ENCODE measurements around the gene L3MBTL4. TPM values are rescaled to one million over a fixed set of nuclear protein-coding genes. Genes with fewer than 3 reads are reported as not detected.

L3MBTL4 gene
- total and polyA plus RNA-seq, 10 of the 15 experiments (the other 5 are each of a cell fraction or from before 2014, with no cell fraction given) = 1.3 to 8.7 (median 3.8) TPM

GRCh38 chr18:6428851-6429395 lies 14.2 kb upstream of the L3MBTL4 start:
- in situ Hi-C loops (cut with MboI) = no loop called here
- ChIA-PET RAD21 (ENCODE audit: unreplicated experiment) (no interaction called here), SMC1A (ENCODE audit: uncharacterized antibody, unreplicated experiment) (no interaction called here), CTCF (no interaction called here), POLR2A (no interaction called here)
- no peak overlapping the region for H2AFZ ChIP-seq (ENCODE audit: control insufficient read depth, low read depth, low read length)
- intact Hi-C loops (cut with micrococcal nuclease; ENCODE audit: unreplicated experiment) = no loop called here
- no peaks in the 10 kb centered on the region for H3K9me3 ChIP-seq (replicated peaks; ENCODE audit: control insufficient read depth, insufficient read depth, low read length)
- H3K4me2 ChIP-seq (ENCODE audit: control insufficient read depth, insufficient read depth) = no peak overlapping the region
- BruUV-seq (replicated peaks) = no TSS peak
- no peaks in the 10 kb centered on the region for H4K20me1 ChIP-seq (ENCODE audit: control insufficient read depth, insufficient read depth)
- H3K36me3 ChIP-seq (ENCODE audit: control insufficient read depth in 2 of 2, insufficient read depth in 2 of 2, low read length in 1 of 2) = no peaks in the 10 kb centered on the region
- no peak overlapping the region for H3K4me3 ChIP-seq
- no peak overlapping the region for H3K9ac ChIP-seq (ENCODE audit: control insufficient read depth, insufficient read depth, low read length)
- no peaks in the 10 kb centered on the region for H3K27me3 ChIP-seq (replicated peaks in 1 of 2; ENCODE audit: control insufficient read depth in 2 of 2, insufficient read depth in 2 of 2, low read length in 1 of 2)
- no peaks in the 10 kb centered on the region for H3K79me2 ChIP-seq (ENCODE audit: control insufficient read depth, insufficient read depth, low read length)
- H3K4me1 ChIP-seq (ENCODE audit: control insufficient read depth, insufficient read depth, low read length) = peaks cover 3% of the 10 kb centered on the region
- H3K27ac ChIP-seq (ENCODE audit: control insufficient read depth, insufficient read depth) = no peak overlapping the region
- no peak for ATAC-seq
- no peak for FAIRE-seq
- TF ChIP-seq PAX5 (IDR thresholded peaks at IDR 0.05; ENCODE audit: borderline replicate concordance, low read depth, low read length) (no peak), TCF3 (IDR thresholded peaks at IDR 0.05; ENCODE audit: borderline replicate concordance, insufficient read depth, low read depth, low read length) (no peak), BMI1 (IDR thresholded peaks at IDR 0.05; ENCODE audit: borderline replicate concordance) (no peak), BRCA1 (IDR thresholded peaks at IDR 0.05; ENCODE audit: low read depth, low read length) (no peak), HCFC1 (IDR thresholded peaks at IDR 0.05; ENCODE audit: low read length) (no peak)
- no peak for DNase-seq (ENCODE audit: low read depth, low spot score)
- WGBS (ENCODE audit: insufficient coverage, insufficient replicate concordance, low lambda C conversion rate, missing lambda C conversion rate) = 0% methylated on average over 3 of the region's 3 CpGs

GRCh38 chr18:6427286-6427685 lies 12.6 kb upstream of the L3MBTL4 start:
- Histone ChIP-seq H3K9me3 (replicated peaks; ENCODE audit: control insufficient read depth, insufficient read depth, low read length) (no peaks in the 10 kb centered on the region), H3K4me2 (ENCODE audit: control insufficient read depth, insufficient read depth) (no peak overlapping the region), H3K4me3 (no peak overlapping the region), H4K20me1 (ENCODE audit: control insufficient read depth, insufficient read depth) (no peaks in the 10 kb centered on the region), H3K27me3 (replicated peaks in 1 of 2; ENCODE audit: control insufficient read depth in 2 of 2, insufficient read depth in 2 of 2, low read length in 1 of 2) (no peaks in the 10 kb centered on the region), H3K79me2 (ENCODE audit: control insufficient read depth, insufficient read depth, low read length) (no peaks in the 10 kb centered on the region), H3K4me1 (ENCODE audit: control insufficient read depth, insufficient read depth, low read length) (peaks cover 3% of the 10 kb centered on the region), H3K27ac (ENCODE audit: control insufficient read depth, insufficient read depth) (no peak overlapping the region), H3K36me3 (ENCODE audit: control insufficient read depth in 2 of 2, insufficient read depth in 2 of 2, low read length in 1 of 2) (no peaks in the 10 kb centered on the region), H2AFZ (ENCODE audit: control insufficient read depth, low read depth, low read length) (no peak overlapping the region), H3K9ac (ENCODE audit: control insufficient read depth, insufficient read depth, low read length) (no peak overlapping the region)
- ChIA-PET POLR2A (no interaction called here), RAD21 (ENCODE audit: unreplicated experiment) (no interaction called here), SMC1A (ENCODE audit: uncharacterized antibody, unreplicated experiment) (no interaction called here), CTCF (no interaction called here)
- WGBS (ENCODE audit: insufficient coverage, insufficient replicate concordance, low lambda C conversion rate, missing lambda C conversion rate) = 85% methylated on average over 1 of the region's 1 CpG
- in situ Hi-C loops (cut with MboI) (no loop called here), intact Hi-C loops (cut with micrococcal nuclease; ENCODE audit: unreplicated experiment) (no loop called here)
- no peak for FAIRE-seq
- BruUV-seq (replicated peaks) = no TSS peak
- TF ChIP-seq TCF3 (IDR thresholded peaks at IDR 0.05; ENCODE audit: borderline replicate concordance, insufficient read depth, low read depth, low read length) (no peak), ZNF274 (IDR thresholded peaks at IDR 0.05; ENCODE audit: insufficient read depth, insufficient read length) (no peak)
- ATAC-seq = no peak
- DNase-seq (ENCODE audit: low read depth, low spot score) = no peak
